Adrenal gland (tissue), 19 donors: ENCODE results near the gene MTMR11. TPM values are rescaled to one million over a fixed set of nuclear protein-coding genes. Genes with fewer than 3 reads are reported as not detected.

Experiments used
- DNase-seq, 7 donors: peaks; one replicate each; pipeline ENCODE4 v3.0.0-alpha.2; 2019 to 2020
- H3K27ac ChIP-seq, 5 donors: fragments of 200-600 bp; sonication (generic) in 4 of 5; 1 replicate in 3 of 5; 2 replicates in 2 of 5; pipeline versions ENCODE4 v1.5.1 to v1.8.0; 2016 to 2020; ENCODE audit warnings: mild to moderate bottlenecking in 1 of 5
- H3K27me3 ChIP-seq: fragments of 200-600 bp; 2 replicates; pipeline ENCODE4 v1.8.0; 2021
- H3K36me3 ChIP-seq, 2 donors: fragments of 200-600 bp; replicated peaks in 1 of 2; 1 replicate in 1 of 2; 2 replicates in 1 of 2; pipeline versions ENCODE4 v1.5.1 to v1.8.0; 2018 to 2022
- H3K4me1 ChIP-seq, 2 donors: fragments of 200-600 bp; replicated peaks in 1 of 2; 1 replicate in 1 of 2; 2 replicates in 1 of 2; pipeline versions ENCODE4 v1.5.1 to v1.8.0; 2018 to 2021
- H3K4me3 ChIP-seq, 4 donors: fragments of 200-600 bp; sonication (generic) in 3 of 4; one replicate each; pipeline ENCODE4 v1.5.1; 2016 to 2018
- H3K9me3 ChIP-seq, 3 donors: fragments of 200-600 bp; sonication (generic) in 1 of 3; replicated peaks in 1 of 3; 1 replicate in 2 of 3; 2 replicates in 1 of 3; pipeline versions ENCODE4 v1.5.1 to v1.8.0; 2016 to 2021
- CTCF ChIP-seq, 6 experiments: fragments of 450-650 bp in 4 of 6; fragments of 200-600 bp in 2 of 6; sonication (generic) in 1 of 6; IDR thresholded peaks; 1 replicate in 5 of 6; 2 replicates in 1 of 6; pipeline versions ENCODE4 v1.5.1 to v1.8.0; 2016 to 2021; ENCODE audit warnings: antibody characterized with exemption in 6 of 6, mild to moderate bottlenecking in 2 of 6, moderate library complexity in 1 of 6
- POLR2A ChIP-seq, 2 donors: fragments of 450-650 bp; IDR thresholded peaks; one replicate each; pipeline ENCODE4 v1.6.1; 2017; ENCODE audit warnings: antibody characterized with exemption in 2 of 2, mild to moderate bottlenecking in 2 of 2, moderate library complexity in 1 of 2
- WGBS, 4 donors: extraction: QIAGEN DNeasy Blood & Tissue Kit in 2 of 4; methylation state at CpG; one replicate each; pipeline versions ENCODE4 v1.1.5 to v1.1.7; 2013 to 2017; 5-methylcytosine and 5-hydroxymethylcytosine counted together
- intact Hi-C, 2 donors: fragments of 100-400 bp; cut with DNase I; formaldehyde crosslinking; loops; one replicate each; pipeline versions ENCODE4 v1.14.1 to v1.15.0; 2022 to 2023
- long read RNA-seq, 10 donors: library from polyadenylated mRNA in 3 of 10; unstranded in 2 of 10; stranded (forward) in 1 of 10; transcript quantifications; one replicate each; pipeline ENCODE4 v2.0.0 and lab custom pipeline, GENCODE V29; 2021 to 2026
- polyA plus RNA-seq, 3 donors: library from polyadenylated mRNA; stranded (reverse); fragments of 200-250 nt in 2 of 3; fragments of 350-450 nt in 1 of 3; fragmentation: Illumina TruSeq in 1 of 3; extraction: RNeasy Lipid Tissue Mini Kit (QIAGEN cat#74804) in 1 of 3; gene quantifications; one replicate each; pipeline ENCODE4 v1.2.3, GENCODE V29; 2013 to 2014
- total RNA-seq, 9 donors: library from RNA; depleted of rRNA in 4 of 9; stranded (reverse); fragments of >200 nt in 4 of 9; fragments of 120-200 nt in 1 of 9; fragmentation: NEBNext Ultra II Directional in 1 of 9; extraction: Animal tissue kit (Norgen Biotek cat#: 25700) in 1 of 9; gene quantifications; one replicate each; pipeline versions ENCODE4 v1.1.0 to v1.2.4, GENCODE V29; 2013 to 2023
- donor health status: healthy with polysubstance abuse.
- donor health status: Bipolar disorder and iron deficiency.
- donor health status: DM: yes; HTN: yes; CAD: no.
- donor health status: DM: no; HTN: no; CAD: no.
- donor health status: DM: no; HTN: no; CAD: no.
- donor health status: DM: yes; HTN: yes; CAD: no.

The MTMR11 gene
- total RNA-seq: 10 to 100 TPM; 14.5 to 70.6 (median 40.2) TPM
- polyA plus RNA-seq: 10 to 100 TPM; 52.6 to 70.0 (median 60.2) TPM
- long read RNA-seq, donor 1: 0 reads
- long read RNA-seq, donor 2, partial matches to known transcripts: 0 of 1 reads
- long read RNA-seq, donor 2, other reads (novel, unspliced or antisense): 0 of 1 reads
- long read RNA-seq, donor 3: 0 reads
- long read RNA-seq, donor 4, partial matches to known transcripts: 5 of 9 reads
- long read RNA-seq, donor 4, other reads (novel, unspliced or antisense): 2 of 9 reads
- long read RNA-seq, donor 5, transcript MTMR11-202 (17 exons, 2,827 nt): major isoform, 63 of 114 reads
- long read RNA-seq, donor 5, partial matches to known transcripts: 20 of 114 reads
- long read RNA-seq, donor 5, other reads (novel, unspliced or antisense): 31 of 114 reads
- long read RNA-seq, donor 6, partial matches to known transcripts: 2 of 7 reads
- long read RNA-seq, donor 6, other reads (novel, unspliced or antisense): 4 of 7 reads
- long read RNA-seq, donor 7: 0 reads
- long read RNA-seq, donor 8, partial matches to known transcripts: 0 of 3 reads
- long read RNA-seq, donor 8, other reads (novel, unspliced or antisense): 0 of 3 reads
- long read RNA-seq, donor 9, partial matches to known transcripts: 0 of 1 reads
- long read RNA-seq, donor 9, other reads (novel, unspliced or antisense): 0 of 1 reads
- long read RNA-seq, donor 10, partial matches to known transcripts: 0 of 1 reads
- long read RNA-seq, donor 10, other reads (novel, unspliced or antisense): 0 of 1 reads

GRCh38 chr1:149936170-149936991, at the start of gene MTMR11:
Gene MTMR11, minus strand, starts transcription at chr1:149936879. Its CDS starts 232 bp downstream, at chr1:149936647.
- intact Hi-C loops: no loop called here
- 14 to 19% (median 18%) methylated on average over 18 of the region's 18 CpGs for WGBS, 4 donors
- peak within 1 kb of the TSS in 3 of 4 donors; percentile 43 to 89 (median 62) for H3K4me3 ChIP-seq
- peak within 1 kb of the TSS; percentile 52 to 92 (median 61) for H3K27ac ChIP-seq
- H3K4me1 ChIP-seq: peaks cover 33 to 48% of the 10 kb centered on the region in 2 donors
- peak in 4 of 7 donors; percentile 58 to 73 (median 60) for DNase-seq
- peaks cover 0 to 5% of the 10 kb centered on the region in 2 donors for H3K36me3 ChIP-seq
- H3K27me3 ChIP-seq: no peaks in the 10 kb centered on the region
- no peak for TF ChIP-seq CTCF (IDR thresholded peaks at IDR 0.05)
- TF ChIP-seq POLR2A (IDR thresholded peaks at IDR 0.05): no peak
- H3K9me3 ChIP-seq: no peaks in the 10 kb centered on the region

GRCh38 chr1:149979972-149980540, 43.4 kb upstream of the MTMR11 start:
- intact Hi-C loops: no loop called here
- no peak for DNase-seq
- H3K27me3 ChIP-seq: no peaks in the 10 kb centered on the region
- H3K9me3 ChIP-seq: no peaks in the 10 kb centered on the region
- WGBS, 4 donors: 90 to 100% (median 97%) methylated on average over 3 of the region's 3 CpGs
- H3K4me3 ChIP-seq: no peak overlapping the region
- H3K4me1 ChIP-seq: peaks cover 9 to 17% of the 10 kb centered on the region in 2 donors
- peaks cover 0 to 18% of the 10 kb centered on the region in 2 donors for H3K36me3 ChIP-seq
- TF ChIP-seq POLR2A (IDR thresholded peaks at IDR 0.05) (no peak), CTCF (IDR thresholded peaks at IDR 0.05) (no peak)
- H3K27ac ChIP-seq: peak overlapping the region in 1 of 5 donors; percentile 28

GRCh38 chr1:149979245-149979971, 42.7 kb upstream of the MTMR11 start:
- TF ChIP-seq POLR2A (IDR thresholded peaks at IDR 0.05): no peak
- TF ChIP-seq CTCF (IDR thresholded peaks at IDR 0.05): no peak
- peak overlapping the region in 3 of 5 donors; percentile 0 to 51 (median 16) for H3K27ac ChIP-seq
- H3K4me1 ChIP-seq: peaks cover 9 to 17% of the 10 kb centered on the region in 2 donors
- no peaks in the 10 kb centered on the region for H3K27me3 ChIP-seq
- no peak overlapping the region for H3K4me3 ChIP-seq
- peaks cover 0 to 23% of the 10 kb centered on the region in 2 donors for H3K36me3 ChIP-seq
- intact Hi-C loops: no loop called here
- WGBS, 4 donors: 80 to 88% (median 83%) methylated on average over 2 of the region's 2 CpGs
- DNase-seq: no peak
- no peaks in the 10 kb centered on the region for H3K9me3 ChIP-seq
